Esophagus squamous epithelium (tissue), 5 donors: Measurements from ENCODE around the gene AEBP2. TPM values are rescaled to one million over a fixed set of nuclear protein-coding genes. Genes with fewer than 3 reads are reported as not detected.
"Not testable (repeated sequence)": the region's sequence is repeated elsewhere in the genome, so short reads cannot be mapped to it uniquely, and the experiment has no call there.

Source experiments
- DNase-seq: peaks from one replicate; lab custom pipeline; 2025; lab: John Stamatoyannopoulos, UW
- H3K27ac ChIP-seq, 4 donors: fragments of 200-600 bp; sonication (generic); one replicate each; pipeline ENCODE4 v1.5.1; 2016 to 2019; ENCODE audit warnings: mild to moderate bottlenecking in 1 of 4
- H3K27me3 ChIP-seq, 4 donors: fragments of 200-600 bp; sonication (generic); 1 replicate in 3 of 4; 2 replicates in 1 of 4; pipeline versions ENCODE4 v1.5.1 to v1.6.0; 2017 to 2021; ENCODE audit warnings: antibody characterized with exemption in 1 of 4
- H3K36me3 ChIP-seq, 3 donors: fragments of 200-600 bp; sonication (generic); one replicate each; pipeline ENCODE4 v1.5.1; 2016 to 2019
- H3K4me1 ChIP-seq, 3 donors: fragments of 200-600 bp; sonication (generic); one replicate each; pipeline ENCODE4 v1.5.1; 2017 to 2019
- H3K4me3 ChIP-seq, 4 donors: fragments of 200-600 bp; sonication (generic); 1 replicate in 3 of 4; 2 replicates in 1 of 4; pipeline ENCODE4 v1.5.1; 2016 to 2019; ENCODE audit warnings: mild to moderate bottlenecking in 2 of 4, moderate library complexity in 1 of 4
- H3K9me3 ChIP-seq, 3 donors: fragments of 200-600 bp; sonication (generic); one replicate each; pipeline ENCODE4 v1.5.1; 2016 to 2019
- CTCF ChIP-seq, 6 experiments: fragments of 450-650 bp in 4 of 6; fragments of 200-600 bp in 2 of 6; sonication (generic) in 2 of 6; IDR thresholded peaks; one replicate each; pipeline ENCODE4 v1.5.1; 2016 to 2019; ENCODE audit warnings: antibody characterized with exemption in 6 of 6, mild to moderate bottlenecking in 4 of 6, moderate library complexity in 4 of 6
- POLR2A ChIP-seq, 4 donors: fragments of 450-650 bp; IDR thresholded peaks; one replicate each; pipeline ENCODE4 v1.6.1; 2017; ENCODE audit warnings: antibody characterized with exemption in 4 of 4, mild to moderate bottlenecking in 4 of 4, moderate library complexity in 3 of 4
- WGBS, 2 donors: methylation state at CpG; one replicate each; pipeline ENCODE4 v1.1.5; 2018; 5-methylcytosine and 5-hydroxymethylcytosine counted together
- intact Hi-C: fragments of 100-400 bp; cut with DNase I; formaldehyde crosslinking; loops from one replicate; pipeline ENCODE4 v1.15.0; 2022
- total RNA-seq, 4 donors: library from RNA; depleted of rRNA; stranded (reverse); fragments of >200 nt; gene quantifications; one replicate each; pipeline ENCODE4 v1.1.0, GENCODE V29; 2016
- donor health status: DM: yes; HTN: yes; CAD: no.

AEBP2 gene
- total RNA-seq, 4 donors from 2014 or later = 26.8 to 50.2 (median 33.4) TPM

GRCh38 chr12:19465711-19466110 is 26.4 kb downstream of the AEBP2 start:
- intact Hi-C loops = no loop called here
- Histone ChIP-seq H3K27me3 (no peaks in the 10 kb centered on the region), H3K27ac (no peak overlapping the region), H3K4me1 (peaks cover 0 to 23% (median 0%) of the 10 kb centered on the region in 3 donors), H3K4me3 (no peak overlapping the region), H3K36me3 (peaks cover 0 to 76% (median 0%) of the 10 kb centered on the region in 3 donors), H3K9me3 (no peaks in the 10 kb centered on the region)
- TF ChIP-seq CTCF (IDR thresholded peaks at IDR 0.05) (no peak), POLR2A (IDR thresholded peaks at IDR 0.05) (no peak)
- no peak for DNase-seq
- 93 to 94% methylated on average over 6 of the region's 6 CpGs for WGBS, 2 donors

- DNase-seq = no peak
- Histone ChIP-seq H3K27me3 (no peaks in the 10 kb centered on the region), H3K4me1 (peaks cover 0 to 7% (median 0%) of the 10 kb centered on the region in 3 donors), H3K9me3 (no peaks in the 10 kb centered on the region), H3K36me3 (peaks cover 0 to 66% (median 6%) of the 10 kb centered on the region in 3 donors), H3K27ac (no peak overlapping the region), H3K4me3 (no peak overlapping the region)
- TF ChIP-seq POLR2A (IDR thresholded peaks at IDR 0.05) (no peak), CTCF (IDR thresholded peaks at IDR 0.05) (no peak)
- intact Hi-C loops = no loop called here
Measured at GRCh38 chr12:19474147-19474546, 34.9 kb downstream of the AEBP2 start.

GRCh38 chr12:19475884-19476505 is 36.7 kb downstream of the AEBP2 start:
- H3K4me1 ChIP-seq, DNase-seq, H3K27me3 ChIP-seq, intact Hi-C loops, H3K27ac ChIP-seq, H3K4me3 ChIP-seq: not testable (repeated sequence)
- Histone ChIP-seq H3K36me3 (peaks cover 0 to 67% (median 6%) of the 10 kb centered on the region in 3 donors), H3K9me3 (peaks cover 0 to 10% (median 0%) of the 10 kb centered on the region in 3 donors)
- 84 to 100% methylated on average over 3 to 4 of the region's 4 CpGs for WGBS, 2 donors

GRCh38 chr12:19477071-19477470 is 37.8 kb downstream of the AEBP2 start:
- peaks cover 0 to 65% (median 6%) of the 10 kb centered on the region in 3 donors for H3K36me3 ChIP-seq
- TF ChIP-seq POLR2A (IDR thresholded peaks at IDR 0.05) = no peak
- TF ChIP-seq CTCF (IDR thresholded peaks at IDR 0.05) = no peak
- no peaks in the 10 kb centered on the region for H3K27me3 ChIP-seq
- intact Hi-C loops = no loop called here
- WGBS, 2 donors = 91 to 96% methylated on average over 8 of the region's 8 CpGs
- peaks cover 3 to 17% (median 4%) of the 10 kb centered on the region in 3 donors for H3K4me1 ChIP-seq
- no peak overlapping the region for H3K27ac ChIP-seq
- H3K4me3 ChIP-seq = no peak overlapping the region
- DNase-seq = no peak
- peaks cover 0 to 10% (median 0%) of the 10 kb centered on the region in 3 donors for H3K9me3 ChIP-seq

- H3K27me3 ChIP-seq = no peaks in the 10 kb centered on the region
- intact Hi-C loops = no loop called here
- no peak for TF ChIP-seq CTCF (IDR thresholded peaks at IDR 0.05)
- TF ChIP-seq POLR2A (IDR thresholded peaks at IDR 0.05) = no peak
- H3K36me3 ChIP-seq = peaks cover 0 to 37% (median 0%) of the 10 kb centered on the region in 3 donors
- H3K4me1 ChIP-seq = peaks cover 21 to 51% (median 28%) of the 10 kb centered on the region in 3 donors
- DNase-seq = no peak
- H3K9me3 ChIP-seq = peaks cover 0 to 10% (median 0%) of the 10 kb centered on the region in 3 donors
- H3K4me3 ChIP-seq = no peak overlapping the region
- no peak overlapping the region for H3K27ac ChIP-seq
- 90 to 100% methylated on average over 1 of the region's 1 CpG for WGBS, 2 donors
Measured at GRCh38 chr12:19480459-19480858, 41.2 kb downstream of the AEBP2 start.
